Measurements from ENCODE around the gene CEP63.

The CEP63 gene

DNA sequence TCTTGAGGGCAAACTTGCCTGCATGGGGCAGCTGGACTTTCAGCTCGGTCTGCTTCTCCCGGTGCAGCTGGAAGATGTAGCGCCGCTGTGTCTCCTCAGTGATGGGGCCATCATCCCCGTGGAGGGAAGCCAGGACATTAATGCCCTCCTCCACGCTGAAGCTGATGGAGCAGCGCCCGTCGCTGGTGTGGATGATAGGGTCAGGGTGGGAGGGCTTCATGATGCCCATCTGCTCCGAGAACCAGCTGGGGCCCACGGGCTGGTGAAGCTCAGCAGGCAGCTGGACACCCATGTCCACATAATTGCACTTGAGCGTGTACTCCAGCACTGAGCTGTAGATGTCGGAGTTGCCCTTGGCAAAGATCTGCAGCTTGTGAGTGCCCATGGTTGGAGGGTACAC is 118.1 kb downstream of the CEP63 start:
- DNase-seq (ENCODE audit: low read depth, low spot score): no peak
- no peak overlapping the region for H3K27ac ChIP-seq

DNA sequence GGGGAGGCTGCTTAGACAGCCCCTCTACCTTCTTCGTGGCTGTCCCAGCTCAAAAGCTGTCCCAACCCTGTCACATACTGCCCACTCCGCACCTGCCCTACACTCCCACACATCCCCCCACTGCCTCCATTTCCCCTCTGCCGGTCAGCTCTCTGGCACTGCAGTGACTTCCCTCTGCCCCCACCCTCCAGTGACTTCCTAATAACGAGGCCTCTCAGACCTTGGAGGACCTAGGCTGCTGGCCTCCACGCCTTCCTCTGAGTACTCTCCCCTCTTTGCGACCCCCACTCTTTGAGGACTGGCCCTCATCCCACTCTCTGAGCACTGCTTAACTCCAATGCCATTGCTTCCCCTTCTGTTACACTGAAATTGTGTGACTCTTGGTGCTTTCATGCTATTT is 119.7 kb downstream of the CEP63 start:
- H3K27ac ChIP-seq: no peak overlapping the region
- DNase-seq (ENCODE audit: low read depth, low spot score): no peak

DNA sequence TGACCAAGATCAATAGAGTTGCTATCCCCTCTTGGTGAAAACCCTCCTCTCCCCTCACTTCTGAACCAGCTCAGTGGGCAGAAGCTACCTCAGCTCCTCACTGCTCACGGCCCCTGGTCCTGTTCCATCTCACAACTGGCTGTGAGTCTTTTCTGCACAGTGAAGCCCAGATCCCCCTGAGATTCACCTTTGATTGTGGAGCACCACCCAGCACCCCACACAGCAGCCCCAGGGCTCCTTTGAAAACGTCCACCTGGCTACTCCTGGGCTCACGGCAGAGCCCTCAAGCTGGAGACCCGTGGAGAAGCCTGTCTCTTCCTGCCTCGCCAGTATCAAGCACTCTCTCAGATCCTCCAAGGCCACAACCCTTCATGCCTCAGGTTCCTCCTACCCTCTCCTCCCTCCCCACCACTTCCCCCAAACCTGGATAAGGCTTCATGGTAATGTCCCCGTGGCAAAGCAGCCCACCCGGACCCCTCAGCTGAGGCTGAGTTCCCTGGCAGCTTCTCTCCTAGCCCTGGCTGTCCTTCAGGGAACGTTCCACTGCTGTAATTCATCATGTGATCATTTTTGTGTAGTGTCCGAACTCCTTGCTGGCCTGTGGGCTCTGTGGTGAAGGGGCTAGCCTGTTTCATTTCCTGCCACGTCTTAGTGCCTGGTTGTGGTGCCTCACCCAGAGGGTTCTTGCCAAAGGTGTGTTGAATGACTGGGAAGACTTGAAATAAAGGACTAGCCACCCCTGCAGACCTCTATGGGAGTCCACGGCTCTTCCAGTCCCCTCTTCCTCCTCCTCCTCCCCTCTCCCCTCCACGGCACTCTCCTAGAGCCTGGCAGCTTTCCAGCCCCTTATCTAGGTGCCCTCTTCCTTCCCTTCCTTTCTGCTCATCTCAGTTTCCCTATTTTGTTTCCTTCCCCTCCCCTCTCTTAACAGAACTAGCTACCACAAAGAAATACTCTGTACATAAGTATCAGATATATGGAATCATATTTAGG is 120.5 kb downstream of the CEP63 start:
- DNase-seq (ENCODE audit: low read depth, low spot score): no peak
- no peak overlapping the region for H3K27ac ChIP-seq

DNA sequence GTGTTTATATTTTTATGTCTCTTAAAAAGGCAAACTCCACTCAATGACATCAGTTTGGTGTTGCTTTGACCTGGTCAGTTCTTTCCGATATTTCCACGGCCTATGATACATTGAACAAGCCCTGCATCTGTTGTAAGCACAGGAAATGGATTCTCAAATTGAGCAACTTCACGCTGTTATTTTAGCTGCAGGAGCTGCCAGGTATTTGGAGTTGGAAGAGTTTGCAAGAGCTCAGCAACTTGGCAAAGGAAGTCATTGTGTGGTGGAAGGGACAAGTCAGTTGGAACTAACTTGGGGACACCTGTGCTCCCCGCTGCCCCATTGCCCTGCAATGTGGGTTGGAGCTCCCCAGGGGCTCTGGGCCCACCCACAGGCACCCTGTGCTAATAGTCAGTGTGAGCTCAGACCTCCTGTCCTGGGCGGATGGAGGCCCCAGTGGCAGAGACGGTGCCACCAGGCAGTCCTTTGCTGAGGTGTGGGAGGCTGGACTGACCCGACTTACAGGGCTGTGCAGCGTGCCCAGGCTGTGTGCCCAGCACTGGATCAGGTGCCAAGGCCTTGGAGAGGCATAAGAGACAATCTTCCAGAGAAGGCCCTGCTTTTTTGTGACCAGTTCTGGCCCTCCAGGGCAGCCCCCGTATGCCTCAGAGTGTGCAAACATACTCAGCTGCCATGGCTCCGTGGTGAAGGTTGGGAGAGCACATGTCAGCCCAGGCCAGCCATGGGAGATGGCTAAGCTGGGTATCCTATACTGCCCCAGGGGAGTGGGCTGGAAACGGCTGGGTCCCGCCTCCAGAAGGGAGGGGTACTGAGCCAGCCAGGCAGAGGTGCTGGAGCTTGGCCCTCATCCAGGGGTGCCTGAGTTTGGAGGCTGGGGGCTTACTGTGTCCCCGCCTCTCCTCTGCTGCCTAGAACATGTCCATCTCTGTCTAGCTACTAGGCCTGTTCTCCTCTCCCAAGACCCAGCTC is 121.5 kb downstream of the CEP63 start:
- no peak for DNase-seq (ENCODE audit: low read depth, low spot score)
- no peak overlapping the region for H3K27ac ChIP-seq

GRCh38 chr3:134608023-134608770 is 122.3 kb downstream of the CEP63 start:
- no peak overlapping the region for H3K27ac ChIP-seq
- no peak for DNase-seq (ENCODE audit: low read depth, low spot score)

GRCh38 chr3:134608771-134609435 is 123.0 kb downstream of the CEP63 start:
- DNase-seq (ENCODE audit: low read depth, low spot score): no peak
- no peak overlapping the region for H3K27ac ChIP-seq

- H3K27ac ChIP-seq: no peak overlapping the region
- no peak for DNase-seq (ENCODE audit: low read depth, low spot score)
Measured at GRCh38 chr3:134609821-134610431, 124.1 kb downstream of the CEP63 start.

DNA sequence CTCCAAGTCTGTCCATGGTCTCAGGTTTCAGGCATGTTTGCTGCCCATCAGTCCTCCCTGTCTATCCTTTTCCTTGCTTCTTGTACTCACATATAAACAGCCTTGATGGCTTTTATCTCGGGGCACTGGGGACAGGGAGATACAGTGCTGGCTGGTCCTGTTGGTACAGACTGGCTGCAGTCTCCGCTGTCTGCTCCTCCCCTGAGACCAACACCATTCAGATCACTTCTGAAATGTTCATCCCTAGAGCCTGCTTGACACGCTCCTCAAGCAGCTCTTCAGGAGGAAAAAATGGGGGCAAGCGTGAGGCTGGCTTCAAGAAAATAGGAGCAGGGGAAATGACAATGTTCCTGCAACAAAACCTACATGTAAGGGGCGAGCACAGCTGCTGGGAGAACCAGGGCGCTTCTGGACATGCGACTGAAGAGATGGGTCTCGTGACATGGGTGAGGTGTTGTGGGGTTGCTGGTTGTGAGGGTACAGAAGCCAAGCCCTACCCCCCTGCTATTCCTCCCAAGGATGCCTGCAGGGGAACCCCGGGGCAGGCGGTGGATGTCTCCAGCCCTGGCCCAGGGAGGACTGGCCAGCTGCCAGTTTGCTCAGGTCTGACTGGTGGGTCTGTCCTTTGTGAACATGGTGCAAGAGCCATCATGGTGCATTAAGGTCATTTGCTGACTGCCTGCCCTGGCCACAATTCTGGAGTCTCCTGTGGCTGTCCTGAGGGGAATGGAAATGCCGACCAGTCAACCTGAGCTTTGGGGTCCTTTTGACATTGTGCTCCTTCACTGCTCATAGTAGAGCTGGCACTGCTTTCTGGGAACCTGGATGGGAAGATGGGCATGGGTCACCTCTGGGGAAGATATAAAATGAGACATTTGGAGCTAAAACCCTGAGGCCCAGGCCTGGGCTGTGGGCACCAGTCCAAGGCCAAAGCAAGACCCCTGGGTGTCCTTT is 124.9 kb downstream of the CEP63 start:
- DNase-seq (ENCODE audit: low read depth, low spot score): no peak
- no peak overlapping the region for H3K27ac ChIP-seq

DNA sequence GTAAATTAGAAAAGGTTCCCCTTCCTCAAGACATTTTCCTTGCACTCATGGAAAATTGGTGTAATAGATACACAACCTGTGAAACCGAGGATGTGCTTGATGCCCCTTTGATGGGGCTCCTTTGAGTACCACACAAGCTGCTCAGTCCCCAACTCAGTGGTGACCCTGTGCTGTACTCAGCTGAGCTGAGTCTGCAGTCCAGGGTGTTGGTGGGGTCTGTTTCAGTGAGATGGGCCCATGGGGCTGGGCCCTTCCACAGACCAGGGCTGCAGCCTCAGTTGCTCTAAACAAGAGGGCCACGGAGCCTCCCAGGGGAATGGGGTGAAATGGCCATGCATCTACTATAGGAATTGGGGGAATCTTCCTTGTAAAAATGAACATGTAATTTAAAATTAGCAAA is 125.7 kb downstream of the CEP63 start:
- H3K27ac ChIP-seq: no peak overlapping the region

DNA sequence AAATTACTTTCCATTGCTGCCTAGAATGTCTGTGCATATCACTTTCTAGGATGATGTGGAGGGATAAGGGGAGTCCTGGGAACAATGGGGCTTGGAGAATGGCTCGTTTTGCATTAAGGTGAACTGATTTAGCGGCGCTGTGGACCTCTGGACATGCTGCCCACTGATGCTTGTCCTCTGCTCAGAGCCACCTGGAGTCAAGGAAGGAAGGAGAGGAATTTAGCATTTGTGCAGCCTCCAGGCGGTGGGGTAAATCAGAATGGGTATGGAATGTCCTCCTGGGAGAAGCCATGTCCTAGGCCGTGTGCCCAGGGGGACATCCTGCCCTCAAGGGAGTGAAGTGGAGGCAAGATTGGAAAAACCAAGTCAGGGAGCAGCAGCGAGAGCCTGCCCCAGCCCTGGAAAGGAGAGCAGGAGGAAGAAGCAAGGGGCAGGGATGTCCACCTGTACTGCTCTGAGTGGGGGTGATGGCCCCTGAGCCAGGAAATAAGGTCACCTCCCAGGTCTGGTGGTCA is 127.2 kb downstream of the CEP63 start:
- DNase-seq (ENCODE audit: low read depth, low spot score): no peak

More for the DNA sequence above, 125.7 kb downstream of the CEP63 start:
- no peak for DNase-seq (ENCODE audit: low read depth, low spot score)

DNA sequence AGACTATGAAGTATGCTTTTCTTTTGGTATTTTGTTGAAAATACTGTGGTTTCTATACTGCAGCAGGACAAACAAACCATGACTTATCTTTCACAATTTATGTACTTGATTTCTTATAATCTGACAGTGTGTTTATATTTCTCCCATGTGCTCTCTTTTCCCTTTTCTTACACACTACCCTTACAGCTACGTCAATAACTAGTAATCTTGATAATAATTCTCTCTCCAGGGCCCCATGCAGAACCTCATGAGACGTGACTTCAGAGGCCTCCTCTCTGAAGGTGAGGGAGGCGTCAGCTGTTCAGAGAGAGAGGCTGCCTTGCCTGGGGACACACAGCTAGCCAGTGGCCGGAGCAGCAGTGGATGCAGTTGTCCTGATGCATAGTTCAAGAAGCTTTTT is 129.1 kb downstream of the CEP63 start:
- DNase-seq (ENCODE audit: low read depth, low spot score): no peak
- H3K27ac ChIP-seq: no peak overlapping the region

More for the DNA sequence above, 127.2 kb downstream of the CEP63 start:
- H3K27ac ChIP-seq: no peak overlapping the region

GRCh38 chr3:134615743-134616142 is 129.9 kb downstream of the CEP63 start:
- H3K27ac ChIP-seq: no peak overlapping the region
- DNase-seq (ENCODE audit: low read depth, low spot score): no peak

- no peak for DNase-seq (ENCODE audit: low read depth, low spot score)
- H3K27ac ChIP-seq: no peak overlapping the region
Measured at GRCh38 chr3:134617608-134618477, 132.0 kb downstream of the CEP63 start.

- DNase-seq (ENCODE audit: low read depth, low spot score): no peak
- no peak overlapping the region for H3K27ac ChIP-seq
Measured at GRCh38 chr3:134618478-134619300, 132.8 kb downstream of the CEP63 start.

- H3K27ac ChIP-seq: no peak overlapping the region
- no peak for DNase-seq (ENCODE audit: low read depth, low spot score)
Measured at GRCh38 chr3:134619301-134619615, 133.4 kb downstream of the CEP63 start.

- no peak for DNase-seq (ENCODE audit: low read depth, low spot score)
- no peak overlapping the region for H3K27ac ChIP-seq
Measured at GRCh38 chr3:134619884-134620445, 134.1 kb downstream of the CEP63 start.

Measured in epithelial cell of prostate (primary cell).